Motor neuron (in vitro differentiated cells): Measurements from ENCODE around the gene ST3GAL3. TPM values are rescaled to one million over a fixed set of nuclear protein-coding genes. Genes with fewer than 3 reads are reported as not detected.

Experiments
- ATAC-seq, 8 experiments: fragments of 200-7000 bp; cut with Tn5 transposase; replicated peaks in 6 of 8; 2 replicates each; pipeline ENCODE4 v1.8.0; 2021; ENCODE audit warnings: mild to moderate bottlenecking in 8 of 8, moderate library complexity in 8 of 8
- H3K27ac ChIP-seq, 2 donors: fragments of 250-450 bp; sonication (Bioruptor Pico); 2 replicates each; pipeline ENCODE4 v1.9.0; 2021; ENCODE audit warnings: antibody characterized with exemption in 2 of 2, mild to moderate bottlenecking in 2 of 2, moderate library complexity in 1 of 2
- H3K4me1 ChIP-seq, 2 donors: fragments of 250-450 bp; sonication (Bioruptor Pico); replicated peaks in 1 of 2; 2 replicates each; pipeline ENCODE4 v1.6.1; 2021; ENCODE audit warnings: antibody characterized with exemption in 2 of 2, mild to moderate bottlenecking in 2 of 2, moderate library complexity in 1 of 2
- H3K4me3 ChIP-seq, 5 donors: fragments of 250-450 bp; sonication (Bioruptor Pico); 2 replicates each; pipeline ENCODE4 v1.9.0; 2021; ENCODE audit warnings: antibody characterized with exemption in 5 of 5, mild to moderate bottlenecking in 5 of 5, moderate library complexity in 4 of 5
- WGBS, 10 experiments: fragments of 450-650 bp; shearing (Covaris generic); methylation state at CpG; one replicate each; pipeline ENCODE4 v1.0.0; 2022; 5-methylcytosine and 5-hydroxymethylcytosine counted together
- in situ Hi-C, 9 experiments: fragments of 400-800 bp; cut with MboI; loops; one replicate each; pipeline ENCODE4 v1.15.0; 2021; ENCODE audit warnings: low sequenced_read_pairs in 9 of 9, low pct_unique_long_range_greater_than_20kb in 2 of 9; ENCODE audit not compliant: unreplicated experiment in 9 of 9
- total RNA-seq, 8 experiments: library from RNA; unstranded; fragments of 300-600 nt; gene quantifications; 2 replicates each; pipeline versions ENCODE4 v1.2.3 to v1.2.4, GENCODE V29; 2022

ST3GAL3 gene
- total RNA-seq, 8 experiments from 2014 or later: 11.7 to 30.6 (median 29.0) TPM

DNA sequence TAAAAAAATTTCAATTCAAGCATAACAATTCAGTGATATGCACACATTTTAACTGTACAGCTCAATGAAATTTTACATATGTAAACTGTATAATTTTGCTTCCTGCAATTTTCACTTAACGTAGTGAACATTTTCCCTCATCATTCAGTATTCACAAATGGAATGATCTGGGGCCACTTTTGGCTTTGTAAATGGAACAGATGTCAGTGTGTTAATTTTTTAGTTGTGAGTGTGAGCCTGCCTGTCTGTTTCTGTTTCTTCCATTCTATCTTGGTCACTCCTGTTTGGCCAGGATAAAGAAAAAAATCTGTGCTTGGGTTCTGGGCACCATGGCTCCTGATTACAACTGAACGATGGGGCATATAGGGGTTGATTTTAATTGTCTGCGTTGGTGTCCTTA, 20.5 kb upstream of the ST3GAL3 start:
- in situ Hi-C loops: no loop called here
- Histone ChIP-seq H3K4me3 (no peak overlapping the region), H3K27ac (no peak overlapping the region), H3K4me1 (no peaks in the 10 kb centered on the region)
- 22 to 100% (median 87%) methylated on average over 1 to 3 of the region's 3 CpGs; no CpG with 5 or more reads in 1 of the 10 experiments for WGBS, 10 experiments
- ATAC-seq: peak in 3 of 8 experiments; percentile 18 to 73 (median 30)

DNA sequence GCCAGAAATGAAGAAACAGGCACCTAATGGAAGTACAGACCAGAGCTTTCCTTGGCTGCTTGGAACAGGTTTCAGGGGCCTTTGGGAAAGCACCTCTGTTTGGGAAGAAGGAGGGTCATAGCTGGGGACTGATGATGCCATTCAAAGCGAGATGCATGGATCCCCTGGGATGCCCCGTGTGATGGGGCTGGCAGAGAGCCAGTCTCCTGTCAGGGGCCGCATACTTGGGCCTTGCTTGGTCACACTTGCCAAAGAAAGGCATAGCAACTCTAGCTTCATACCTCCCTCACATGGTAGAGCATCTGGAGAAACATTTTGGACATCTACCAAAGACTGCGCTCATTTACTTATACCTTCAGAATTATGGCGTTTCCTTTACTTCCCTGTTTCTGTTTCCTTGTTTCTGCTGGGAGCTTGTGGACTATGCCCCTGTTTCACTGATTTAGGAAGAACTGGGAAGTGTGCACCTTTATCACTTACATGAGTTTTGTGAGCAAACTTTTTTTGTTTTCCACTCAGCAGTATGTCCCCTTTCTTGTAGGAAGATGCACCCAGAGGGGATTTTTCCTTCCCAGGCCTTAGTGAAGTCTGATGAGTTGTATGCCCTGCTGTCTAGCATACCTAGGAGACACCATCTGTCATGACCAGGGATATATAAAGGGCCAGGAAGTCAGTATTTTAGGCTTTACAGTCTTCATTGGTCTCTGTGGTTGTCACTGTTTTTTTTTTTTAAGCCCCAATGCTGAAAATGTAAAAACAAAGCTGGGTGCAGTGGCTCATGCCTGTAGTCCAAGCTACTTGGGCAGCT, 19.8 kb upstream of the ST3GAL3 start:
- H3K4me1 ChIP-seq: no peaks in the 10 kb centered on the region
- H3K27ac ChIP-seq: no peak overlapping the region
- in situ Hi-C loops: no loop called here
- ATAC-seq: peak in 1 of 8 experiments; percentile 5
- WGBS, 10 experiments: 67 to 96% (median 92%) methylated on average over 3 to 5 of the region's 5 CpGs; no CpG with 5 or more reads in 5 of the 10 experiments
- H3K4me3 ChIP-seq: no peak overlapping the region

DNA sequence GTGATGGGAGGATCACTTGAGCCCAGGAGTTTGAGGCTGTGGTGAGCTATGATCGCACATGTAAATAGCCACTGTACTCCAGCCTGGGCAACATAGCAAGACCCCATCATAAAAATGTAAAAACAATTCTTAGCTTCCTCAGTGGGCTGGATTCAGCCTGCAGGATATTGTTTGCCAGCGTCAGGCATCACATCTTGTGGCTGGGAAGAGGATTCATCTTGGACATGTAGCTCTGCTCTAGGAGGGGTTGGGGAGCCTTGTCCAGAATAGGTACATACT, 19.3 kb upstream of the ST3GAL3 start:
- ATAC-seq: no peak
- no peaks in the 10 kb centered on the region for H3K4me1 ChIP-seq
- H3K27ac ChIP-seq: no peak overlapping the region
- WGBS, 10 experiments: 100% methylated on average over 1 to 2 of the region's 2 CpGs; no CpG with 5 or more reads in 5 of the 10 experiments
- no peak overlapping the region for H3K4me3 ChIP-seq
- in situ Hi-C loops: no loop called here

GRCh38 chr1:43688594-43689000, 18.7 kb upstream of the ST3GAL3 start:
- 0 to 100% (median 75%) methylated on average over 1 to 2 of the region's 2 CpGs; no CpG with 5 or more reads in 4 of the 10 experiments for WGBS, 10 experiments
- no peak overlapping the region for H3K27ac ChIP-seq
- H3K4me1 ChIP-seq: no peaks in the 10 kb centered on the region
- H3K4me3 ChIP-seq: no peak overlapping the region
- peak in 2 of 8 experiments; percentile 66 to 81 for ATAC-seq
- in situ Hi-C loops: no loop called here

GRCh38 chr1:43689289-43689688, 18.0 kb upstream of the ST3GAL3 start:
- in situ Hi-C loops: no loop called here
- ATAC-seq: no peak
- 100% methylated on average over 1 to 2 of the region's 2 CpGs; no CpG with 5 or more reads in 7 of the 10 experiments for WGBS, 10 experiments
- Histone ChIP-seq H3K4me1 (no peaks in the 10 kb centered on the region), H3K27ac (no peak overlapping the region), H3K4me3 (no peak overlapping the region)

- ATAC-seq: no peak
- H3K27ac ChIP-seq: no peak overlapping the region
- H3K4me3 ChIP-seq: no peak overlapping the region
- in situ Hi-C loops: no loop called here
- H3K4me1 ChIP-seq: no peaks in the 10 kb centered on the region
- 40 to 98% (median 93%) methylated on average over 1 to 8 of the region's 10 CpGs; no CpG with 5 or more reads in 2 of the 10 experiments for WGBS, 10 experiments
Observed at GRCh38 chr1:43691871-43692815, 15.2 kb upstream of the ST3GAL3 start.

GRCh38 chr1:43693371-43693770, 14.0 kb upstream of the ST3GAL3 start:
- WGBS, 10 experiments: 57 to 100% (median 90%) methylated on average over 1 to 5 of the region's 6 CpGs; no CpG with 5 or more reads in 1 of the 10 experiments
- in situ Hi-C loops: no loop called here
- peak in 1 of 8 experiments; percentile 45 for ATAC-seq
- no peak overlapping the region for H3K4me3 ChIP-seq
- H3K27ac ChIP-seq: no peak overlapping the region
- no peaks in the 10 kb centered on the region for H3K4me1 ChIP-seq

DNA sequence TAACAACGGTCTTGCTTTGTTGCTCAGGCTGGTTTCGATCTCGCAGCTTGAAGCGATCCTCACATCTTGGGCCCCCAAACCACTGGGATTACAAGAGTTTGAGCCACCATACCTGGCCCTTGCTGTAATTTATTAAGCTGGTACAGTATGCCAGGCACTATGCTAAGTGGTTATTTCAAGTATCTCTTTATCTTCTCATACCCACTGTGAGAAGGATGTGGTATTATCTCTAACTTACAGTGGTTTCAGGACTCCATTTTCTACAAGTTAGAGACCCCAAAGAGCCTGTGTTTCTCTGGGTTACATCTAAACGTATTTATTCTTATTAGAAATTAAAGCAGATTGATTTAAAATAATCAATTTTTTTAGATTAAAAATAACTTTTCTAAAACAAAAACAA, 8.1 kb upstream of the ST3GAL3 start:
- in situ Hi-C loops: no loop called here
- 90 to 100% (median 100%) methylated on average over 1 to 5 of the region's 5 CpGs; no CpG with 5 or more reads in 1 of the 10 experiments for WGBS, 10 experiments
- no peak for ATAC-seq

GRCh38 chr1:43703836-43704235, 3.5 kb upstream of the ST3GAL3 start:
- Histone ChIP-seq H3K4me3 (no peak overlapping the region), H3K27ac (no peak overlapping the region), H3K4me1 (peaks cover 10 to 11% of the 10 kb centered on the region in 2 donors)
- ATAC-seq: no peak
- in situ Hi-C loops: no loop called here

More for the DNA sequence above, 8.1 kb upstream of the ST3GAL3 start:
- H3K27ac ChIP-seq: no peak overlapping the region
- no peak overlapping the region for H3K4me3 ChIP-seq
- H3K4me1 ChIP-seq: no peaks in the 10 kb centered on the region

GRCh38 chr1:43704838-43705237, 2.5 kb upstream of the ST3GAL3 start:
- H3K27ac ChIP-seq: no peak overlapping the region
- in situ Hi-C loops: no loop called here
- peak in 1 of 8 experiments; percentile 0 for ATAC-seq
- no peak overlapping the region for H3K4me3 ChIP-seq
- WGBS, 10 experiments: 20 to 77% (median 48%) methylated on average over 1 to 2 of the region's 2 CpGs; no CpG with 5 or more reads in 6 of the 10 experiments
- peaks cover 11% of the 10 kb centered on the region in 2 donors for H3K4me1 ChIP-seq

- Histone ChIP-seq H3K27ac (no peak overlapping the region), H3K4me1 (peaks cover 11% of the 10 kb centered on the region in 2 donors), H3K4me3 (no peak overlapping the region)
- in situ Hi-C loops: no loop called here
- no peak for ATAC-seq
- 20 to 100% (median 75%) methylated on average over 1 to 3 of the region's 4 CpGs; no CpG with 5 or more reads in 4 of the 10 experiments for WGBS, 10 experiments
Observed at GRCh38 chr1:43705334-43705733, 2.0 kb upstream of the ST3GAL3 start.

DNA sequence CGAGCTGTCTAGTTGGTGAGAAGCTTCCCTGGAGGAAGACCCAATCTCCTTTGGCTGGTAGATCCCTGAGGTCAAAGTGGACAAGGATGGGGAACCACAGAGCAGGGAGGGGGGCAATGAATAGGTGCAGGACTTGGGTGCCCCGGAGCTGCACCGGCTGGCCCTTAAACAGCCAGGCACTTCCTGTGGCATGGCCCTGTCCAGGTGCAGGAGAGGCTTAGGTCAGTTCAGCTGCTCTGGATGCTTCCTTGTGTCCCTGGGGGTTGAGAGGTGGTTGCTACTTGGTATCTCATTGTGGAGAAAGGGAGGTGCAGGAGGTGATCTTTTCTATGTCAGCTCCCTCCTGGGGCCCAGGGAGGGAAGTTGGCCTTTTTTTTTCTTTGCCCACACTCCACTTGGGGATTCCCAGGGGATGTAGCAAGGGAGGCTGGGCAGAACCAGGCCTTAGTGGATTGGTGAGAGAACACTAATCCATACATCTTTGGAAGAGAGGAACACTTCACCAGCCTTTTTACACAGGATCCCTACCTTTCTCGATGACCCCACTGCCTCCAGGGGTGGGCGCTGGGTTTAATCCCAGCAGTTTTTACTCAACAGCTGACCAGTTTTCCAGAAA, 1.2 kb upstream of the ST3GAL3 start:
- WGBS, 10 experiments: 0 to 93% (median 60%) methylated on average over 1 to 4 of the region's 5 CpGs; no CpG with 5 or more reads in 1 of the 10 experiments
- peak overlapping the region in 4 of 5 donors; percentile 89 to 98 (median 96) for H3K4me3 ChIP-seq
- H3K4me1 ChIP-seq: peaks cover 11% of the 10 kb centered on the region in 2 donors
- no peak for ATAC-seq
- in situ Hi-C loops: no loop called here
- H3K27ac ChIP-seq: no peak overlapping the region
